Common myeloid progenitor, CD34-positive (primary cell): Measurements from ENCODE around the gene GUCA2A. TPM values are rescaled to one million over a fixed set of nuclear protein-coding genes. Genes with fewer than 3 reads are reported as not detected.
"Not testable (repeated sequence)": the region's sequence is repeated elsewhere in the genome, so short reads cannot be mapped to it uniquely, and the experiment has no call there.

Experiments
- CTCF ChIA-PET: fragments of 350-600 bp; sonication (Branson Sonifier 250); formaldehyde crosslinking; loops from one replicate; lab custom pipeline; 2021; ENCODE audit warnings: antibody characterized with exemption; lab: Charles Lee
- POLR2A ChIA-PET: fragments of 350-600 bp; sonication (Branson Sonifier 250); formaldehyde crosslinking; loops from one replicate; lab custom pipeline; 2021; ENCODE audit warnings: antibody characterized with exemption; lab: Charles Lee
- DNase-seq, 3 donors: peaks; one replicate each; pipeline versions ENCODE4 v3.0.0 to v3.0.0-alpha.2; 2013
- H3K27ac ChIP-seq, 2 experiments: 1 replicate in 1 of 2; 2 replicates in 1 of 2; pipeline ENCODE4 v1.7.0; 2013; ENCODE audit warnings: inconsistent platforms in 2 of 2, low read length in 2 of 2, mild to moderate bottlenecking in 2 of 2, low read depth in 1 of 2, moderate library complexity in 1 of 2; ENCODE audit not compliant: severe bottlenecking in 2 of 2, insufficient read depth in 1 of 2, poor library complexity in 1 of 2
- H3K27me3 ChIP-seq, 5 experiments: replicated peaks in 2 of 5; 1 replicate in 3 of 5; 2 replicates in 2 of 5; pipeline versions ENCODE4 v1.6.1 to v1.7.0; 2013; ENCODE audit warnings: low read length in 4 of 5, mild to moderate bottlenecking in 2 of 5, moderate library complexity in 2 of 5, inconsistent platforms in 1 of 5; ENCODE audit not compliant: insufficient read depth in 5 of 5, control insufficient read depth in 4 of 5
- H3K36me3 ChIP-seq, 4 experiments: 1 replicate in 2 of 4; 2 replicates in 2 of 4; pipeline versions ENCODE4 v1.6.1 to v1.7.0; 2013; ENCODE audit warnings: low read length in 3 of 4, control low read depth in 1 of 4, mild to moderate bottlenecking in 1 of 4; ENCODE audit not compliant: control insufficient read depth in 4 of 4, insufficient read depth in 4 of 4
- H3K4me1 ChIP-seq, 4 experiments: 1 replicate in 3 of 4; 2 replicates in 1 of 4; pipeline versions ENCODE4 v1.6.1 to v1.7.1; 2013; ENCODE audit warnings: low read length in 3 of 4, mild to moderate bottlenecking in 3 of 4, control low read depth in 1 of 4, inconsistent platforms in 1 of 4, moderate library complexity in 1 of 4; ENCODE audit not compliant: control insufficient read depth in 4 of 4, insufficient read depth in 4 of 4; ENCODE audit errors: control extremely low read depth in 1 of 4
- H3K4me3 ChIP-seq, 7 experiments: 1 replicate in 4 of 7; 2 replicates in 3 of 7; pipeline versions ENCODE4 v1.5.1 to v1.7.0; 2013; ENCODE audit warnings: mild to moderate bottlenecking in 7 of 7, low read length in 6 of 7, moderate library complexity in 6 of 7, inconsistent platforms in 2 of 7, low read depth in 2 of 7, control low read depth in 1 of 7; ENCODE audit not compliant: insufficient read depth in 4 of 7, control insufficient read depth in 1 of 7; ENCODE audit errors: extremely low read depth in 1 of 7
- H3K9me3 ChIP-seq, 5 experiments: 1 replicate in 4 of 5; 2 replicates in 1 of 5; pipeline versions ENCODE4 v1.6.1 to v1.7.1; 2013; ENCODE audit warnings: low read length in 4 of 5, mild to moderate bottlenecking in 2 of 5, inconsistent platforms in 1 of 5, low read depth in 1 of 5, moderate library complexity in 1 of 5; ENCODE audit not compliant: control insufficient read depth in 4 of 5, insufficient read depth in 2 of 5; ENCODE audit errors: control extremely low read depth in 1 of 5
- WGBS: methylation state at CpG from one replicate; pipeline ENCODE4 v1.1.5; 2013; ENCODE audit not compliant: insufficient coverage; 5-methylcytosine and 5-hydroxymethylcytosine counted together
- polyA plus RNA-seq: library from polyadenylated mRNA; unstranded; fragments of 120-200 nt; gene quantifications from one replicate; pipeline ENCODE4 v1.2.1, GENCODE V29; 2013

GUCA2A gene, protein sequence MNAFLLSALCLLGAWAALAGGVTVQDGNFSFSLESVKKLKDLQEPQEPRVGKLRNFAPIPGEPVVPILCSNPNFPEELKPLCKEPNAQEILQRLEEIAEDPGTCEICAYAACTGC
- not detected for polyA plus RNA-seq

DNA sequence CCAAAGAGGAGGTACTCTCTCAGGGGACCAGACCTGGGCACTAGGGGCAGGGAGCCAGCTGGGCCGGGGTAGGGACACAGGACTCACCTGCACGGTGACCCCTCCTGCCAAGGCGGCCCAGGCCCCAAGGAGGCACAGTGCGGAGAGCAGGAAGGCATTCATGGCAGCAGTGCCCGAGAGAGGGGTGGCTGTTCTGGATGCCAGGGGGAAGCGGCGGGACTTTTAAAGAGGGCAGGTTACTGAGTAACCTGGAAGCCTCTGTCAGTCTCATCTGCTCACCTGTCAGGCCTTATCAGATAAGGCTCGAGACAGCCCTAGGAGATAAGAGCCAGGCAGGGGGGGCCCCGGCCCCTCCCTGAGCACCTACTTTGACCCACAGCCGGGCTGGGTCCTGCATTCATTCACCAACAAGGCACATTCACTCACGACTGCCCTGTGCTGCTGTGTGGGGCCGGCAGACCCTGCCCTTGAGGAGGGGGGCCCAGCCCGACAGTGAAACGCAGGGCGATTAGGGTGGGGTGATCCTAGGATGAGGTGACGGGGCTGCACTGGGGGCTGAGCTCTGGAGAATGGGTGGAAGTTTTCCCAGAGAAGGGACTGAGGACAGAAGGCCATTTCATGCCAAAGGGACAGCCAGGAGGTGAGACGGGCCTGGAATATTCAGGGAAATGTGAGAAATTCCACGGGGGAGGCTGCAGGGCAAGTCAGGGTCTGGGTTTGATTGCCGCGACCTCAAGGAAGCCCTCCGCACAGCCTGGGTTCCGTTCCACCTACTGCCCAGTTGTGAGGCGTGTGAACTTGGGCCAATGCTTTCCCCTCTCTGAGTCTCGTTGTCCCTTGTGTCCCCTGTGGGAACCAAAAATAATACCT is at the start of gene GUCA2A:
Gene GUCA2A (minus strand): TSS at position 195 of the 870 bp plus-strand sequence. CDS start 33 bp downstream, at position 162.
- Histone ChIP-seq H3K27ac (no peak within 1 kb of the TSS), H3K27me3 (no peaks in the 10 kb centered on the region), H3K4me3 (no peak within 1 kb of the TSS), H3K4me1 (peaks cover 0 to 8% (median 5%) of the 10 kb centered on the region in 4 experiments), H3K9me3 (peaks cover 0 to 12% (median 2%) of the 10 kb centered on the region in 5 experiments), H3K36me3 (no peaks in the 10 kb centered on the region)
- 93% methylated on average over 20 of the region's 24 CpGs for WGBS
- ChIA-PET POLR2A (no interaction called here), CTCF (interaction anchor here (6.6 kb wide), 1 partner anchor 8 kb away, joined by 53 read pairs; no protein-coding TSS in a partner anchor)
- DNase-seq: no peak

DNA sequence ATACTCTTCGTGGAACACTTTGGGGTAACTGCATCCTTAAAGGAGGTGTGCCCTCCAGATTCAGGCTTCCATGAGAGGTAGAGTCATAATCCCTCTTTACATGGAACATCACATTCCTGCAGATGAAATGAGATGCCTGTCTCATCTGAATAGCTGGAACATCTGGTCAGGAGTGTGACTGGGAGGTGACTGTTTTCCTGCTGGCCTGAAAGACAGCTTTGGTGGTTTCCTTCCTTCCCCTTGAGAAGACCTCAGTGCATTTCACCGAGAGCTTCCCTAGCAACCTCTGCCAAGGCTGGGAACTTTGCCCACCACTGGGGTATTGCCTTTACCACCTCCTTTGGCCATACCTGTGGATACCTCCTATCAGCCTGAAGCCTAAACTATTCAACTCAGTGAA is 46.7 kb upstream of the GUCA2A start:
- ChIA-PET CTCF (no interaction called here), POLR2A (no interaction called here)
- peaks cover 6 to 32% (median 23%) of the 10 kb centered on the region in 4 experiments for H3K36me3 ChIP-seq
- H3K9me3 ChIP-seq: peaks cover 3 to 47% (median 7%) of the 10 kb centered on the region in 5 experiments
- WGBS: 57% methylated on average over 2 of the region's 2 CpGs
- H3K27me3 ChIP-seq: no peaks in the 10 kb centered on the region
- H3K4me1 ChIP-seq: peaks cover 0 to 11% (median 4%) of the 10 kb centered on the region in 4 experiments
- H3K27ac ChIP-seq: no peak overlapping the region
- DNase-seq: peak in 1 of 3 donors; percentile 3
- H3K4me3 ChIP-seq: no peak overlapping the region

DNA sequence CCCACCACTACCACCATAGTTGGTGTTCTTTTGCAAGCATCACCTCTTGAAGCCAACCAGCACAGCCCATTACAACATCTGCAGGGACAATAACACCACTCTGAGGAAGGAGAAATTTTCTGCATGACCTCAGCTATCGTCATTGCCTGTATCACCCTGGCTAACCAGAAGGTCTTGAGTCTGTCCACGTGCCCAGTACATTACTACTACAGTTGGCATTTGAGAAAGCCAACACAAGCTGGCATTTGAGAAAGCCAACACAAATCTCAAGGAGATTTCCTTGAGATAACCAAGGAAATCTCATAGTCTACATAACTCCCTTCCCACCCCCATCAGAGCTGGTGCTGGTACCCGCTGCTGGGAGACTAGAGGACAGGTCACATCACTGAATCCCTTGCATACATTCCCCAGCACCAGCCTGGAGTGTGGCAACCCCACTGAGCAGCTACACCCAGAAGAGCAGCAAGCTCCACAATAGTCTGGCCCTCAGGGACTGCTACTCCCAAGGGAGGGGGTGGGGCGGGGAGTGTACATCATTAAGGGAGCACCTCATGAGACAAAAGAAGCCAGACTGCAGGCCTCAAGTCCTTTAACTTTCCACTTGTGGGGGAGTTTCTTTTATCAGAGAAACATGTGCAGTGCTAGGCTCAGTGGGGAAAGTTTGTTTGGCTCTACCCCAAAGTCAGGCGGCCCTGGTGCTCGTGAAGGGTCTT is 46.0 kb upstream of the GUCA2A start:
- peaks cover 9 to 31% (median 24%) of the 10 kb centered on the region in 4 experiments for H3K36me3 ChIP-seq
- WGBS: 90% methylated on average over 6 of the region's 6 CpGs
- DNase-seq: no peak
- CTCF ChIA-PET: no interaction called here
- peaks cover 3 to 47% (median 7%) of the 10 kb centered on the region in 5 experiments for H3K9me3 ChIP-seq
- H3K27ac ChIP-seq: no peak overlapping the region
- H3K27me3 ChIP-seq: no peaks in the 10 kb centered on the region
- POLR2A ChIA-PET: no interaction called here
- peaks cover 0 to 11% (median 4%) of the 10 kb centered on the region in 4 experiments for H3K4me1 ChIP-seq
- no peak overlapping the region for H3K4me3 ChIP-seq

DNA sequence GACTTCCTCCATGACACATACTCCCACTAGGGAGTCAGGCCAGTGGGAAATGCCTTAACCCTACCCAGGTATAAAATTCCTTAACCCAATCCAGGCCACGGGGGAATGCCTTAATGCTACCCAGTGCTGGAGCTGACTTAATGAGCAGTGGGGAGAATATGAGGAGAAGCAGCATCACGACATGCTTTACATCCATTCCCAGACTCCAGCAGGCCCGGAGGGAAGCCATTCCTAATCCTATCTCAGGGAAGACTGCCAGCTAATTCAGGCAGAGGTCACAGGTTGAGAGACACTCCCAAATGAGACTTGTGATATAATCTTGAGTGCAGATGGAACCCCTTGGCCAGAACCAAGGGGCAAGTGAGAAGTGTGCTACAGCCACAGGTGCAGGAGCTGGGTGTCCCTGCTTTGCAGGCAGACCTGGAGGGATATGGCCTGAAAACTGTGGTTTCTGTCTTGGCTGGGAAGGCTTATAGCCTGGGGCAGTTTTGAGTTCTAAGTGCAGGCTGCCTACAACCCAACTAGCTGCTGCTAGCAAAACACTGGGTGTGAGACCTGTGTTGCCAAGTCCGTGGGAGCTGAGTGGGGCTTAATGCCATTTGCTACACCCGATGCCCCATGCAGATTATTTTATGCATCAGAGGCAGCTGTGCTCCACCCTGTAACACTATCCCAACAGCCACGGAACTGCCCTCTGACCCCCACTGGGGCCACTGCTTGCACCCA is 45.1 kb upstream of the GUCA2A start:
- no peak for DNase-seq
- H3K4me3 ChIP-seq: no peak overlapping the region
- CTCF ChIA-PET: no interaction called here
- H3K36me3 ChIP-seq: peaks cover 11 to 35% (median 25%) of the 10 kb centered on the region in 4 experiments
- POLR2A ChIA-PET: no interaction called here
- H3K4me1 ChIP-seq: peaks cover 0 to 11% (median 4%) of the 10 kb centered on the region in 4 experiments
- WGBS: 98% methylated on average over 5 of the region's 6 CpGs
- no peaks in the 10 kb centered on the region for H3K27me3 ChIP-seq
- no peak overlapping the region for H3K27ac ChIP-seq
- peaks cover 3 to 44% (median 7%) of the 10 kb centered on the region in 5 experiments for H3K9me3 ChIP-seq

DNA sequence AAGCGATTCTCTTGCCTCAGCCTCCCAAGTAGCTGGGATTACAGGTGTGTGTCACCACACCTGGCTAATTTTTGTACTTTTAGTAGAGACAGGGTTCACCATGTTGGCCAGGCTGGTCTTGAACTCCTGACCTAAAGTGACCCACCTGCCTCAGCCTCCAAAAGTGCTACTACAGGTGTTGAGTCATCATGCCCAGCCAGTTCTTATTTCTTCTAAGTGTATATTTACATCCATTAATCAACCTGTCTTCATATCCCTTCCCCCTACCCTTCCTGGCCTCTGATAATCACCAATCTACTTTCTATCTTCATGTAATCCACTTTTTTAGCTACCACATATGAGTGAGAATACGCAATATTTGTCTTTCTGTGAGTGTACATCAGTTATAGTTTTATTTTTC is 42.4 kb upstream of the GUCA2A start:
- H3K27ac ChIP-seq, H3K27me3 ChIP-seq, DNase-seq, H3K4me3 ChIP-seq, H3K4me1 ChIP-seq, CTCF ChIA-PET: not testable (repeated sequence)
- Histone ChIP-seq H3K36me3 (peaks cover 16 to 43% (median 33%) of the 10 kb centered on the region in 4 experiments), H3K9me3 (peaks cover 5 to 37% (median 9%) of the 10 kb centered on the region in 5 experiments)
- WGBS: 100% methylated on average over 1 of the region's 2 CpGs
- POLR2A ChIA-PET: interaction anchor here (1.1 kb wide), 1 partner anchor 381 kb away, joined by 3 read pairs; no protein-coding TSS in a partner anchor

DNA sequence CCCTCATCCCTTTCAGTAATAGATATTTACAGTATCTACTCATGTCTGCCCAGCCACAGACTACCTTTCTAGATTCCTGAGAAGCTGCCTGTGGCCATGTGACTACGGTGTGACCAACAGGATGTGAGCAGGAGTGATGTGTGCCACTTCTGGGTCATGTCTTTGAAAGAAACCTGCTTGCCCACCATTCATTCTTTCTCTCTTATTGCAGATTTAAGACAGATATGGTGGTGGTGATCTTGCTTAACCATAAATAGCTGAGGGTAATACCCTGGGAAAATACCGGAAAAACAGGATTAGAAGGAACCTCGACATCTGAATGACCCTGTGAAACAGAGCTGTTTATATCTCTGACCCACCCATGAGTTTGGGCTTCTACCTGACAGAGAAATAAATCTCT is 41.6 kb upstream of the GUCA2A start:
- Histone ChIP-seq H3K9me3 (peaks cover 8 to 37% (median 9%) of the 10 kb centered on the region in 5 experiments), H3K4me3 (no peak overlapping the region), H3K27ac (no peak overlapping the region), H3K27me3 (no peaks in the 10 kb centered on the region), H3K4me1 (peaks cover 0 to 2% (median under 1%) of the 10 kb centered on the region in 4 experiments), H3K36me3 (peaks cover 17 to 48% (median 31%) of the 10 kb centered on the region in 4 experiments)
- ChIA-PET POLR2A (no interaction called here), CTCF (interaction anchor here (1.2 kb wide), 1 partner anchor 33 kb away, joined by 4 read pairs; no protein-coding TSS in a partner anchor)
- no CpG with 5 or more reads among the region's 3 CpGs for WGBS
- DNase-seq: no peak
